A549 (cell line): Measurements from ENCODE around the gene AGXT.

Experiments
- CTCF ChIP-seq: fragments of >200 bp; sonication (Bioruptor Twin); formaldehyde crosslinking; IDR thresholded peaks from 3 replicates; pipeline ENCODE4 v1.5.1; 2016
- EP300 ChIP-seq, 2 experiments: fragments of >200 bp; sonication (Bioruptor Twin); formaldehyde crosslinking; IDR thresholded peaks; 2 replicates in 1 of 2; 3 replicates in 1 of 2; pipeline ENCODE4 v1.6.1; 2016 to 2017
- POLR2A ChIP-seq: IDR thresholded peaks from 2 replicates; pipeline ENCODE4 v1.6.1; 2012; ENCODE audit warnings: mild to moderate bottlenecking, low read length
- RAD21 ChIP-seq, 2 experiments: fragments of >200 bp in 1 of 2; sonication (Bioruptor Twin) in 1 of 2; formaldehyde crosslinking in 1 of 2; IDR thresholded peaks in 1 of 2; conservative IDR thresholded peaks in 1 of 2; 2 replicates in 1 of 2; 3 replicates in 1 of 2; pipeline ENCODE4 v1.6.1; 2012 to 2018; ENCODE audit warnings: inconsistent platforms in 1 of 2
- RCOR1 ChIP-seq: fragments of 150-350 bp; IDR thresholded peaks from 2 replicates; pipeline ENCODE4 v1.6.1; 2014; ENCODE audit warnings: antibody characterized with exemption, low read length, low read depth
- REST ChIP-seq: fragments of 200-600 bp; sonication (generic); IDR thresholded peaks from 2 replicates; pipeline ENCODE4 v1.6.1; 2016; ENCODE audit warnings: antibody characterized with exemption, mild to moderate bottlenecking, moderate library complexity
- ZFP36 ChIP-seq: fragments of 450-650 bp; IDR thresholded peaks from 2 replicates; pipeline ENCODE4 v1.6.1; 2014; ENCODE audit warnings: borderline replicate concordance; ENCODE audit not compliant: partially characterized antibody

GRCh38 chr2:240891492-240892340 is 23.1 kb downstream of the AGXT start:
- TF ChIP-seq RCOR1 (no peak), RAD21 (conservative IDR thresholded peaks at IDR 0.05 in 1 of 2, IDR thresholded peaks at IDR 0.05 in 1 of 2) (no peak), CTCF (no peak), POLR2A (no peak), REST (no peak), ZFP36 (no peak), EP300 (IDR thresholded peaks at IDR 0.05) (no peak)
